ENCODE data around the gene LRRC61. TPM values are rescaled to one million over a fixed set of nuclear protein-coding genes. Genes with fewer than 3 reads are reported as not detected.
A peak's percentile ranks its signal among the peaks of the same experiment; 100 is the strongest.

LRRC61 gene
- total RNA-seq, 1 donor from 2014 or later, result 28.3 TPM

GRCh38 chr7:150340875-150341262, 17.7 kb downstream of the LRRC61 start:
- no peak overlapping the region for H3K27ac Mint-ChIP-seq

GRCh38 chr7:150341263-150342120, 18.3 kb downstream of the LRRC61 start, which contains the start of gene RARRES2:
Gene RARRES2 (minus strand): TSS chr7:150341629. CDS start chr7:150340609, 1,020 bp downstream.
- peaks cover 12% of the 10 kb centered on the region for H3K4me1 Mint-ChIP-seq (ENCODE audit: low read depth)
- no peaks in the 10 kb centered on the region for H3K9me3 Mint-ChIP-seq (ENCODE audit: low read depth)
- no peak for TF ChIP-seq CTCF (IDR thresholded peaks at IDR 0.05; ENCODE audit: unreplicated experiment)
- DNase-seq (ENCODE audit: low spot score, unreplicated experiment), result no peak
- H3K4me3 Mint-ChIP-seq (ENCODE audit: low read depth), result peak within 1 kb of the TSS; percentile 61
- no peaks in the 10 kb centered on the region for H3K36me3 Mint-ChIP-seq (ENCODE audit: insufficient read depth)
- H3K27me3 Mint-ChIP-seq, result peaks cover 46% of the 10 kb centered on the region
- no peak within 1 kb of the TSS for H3K27ac Mint-ChIP-seq

More at GRCh38 chr7:150340875-150341262, 17.7 kb downstream of the LRRC61 start:
- no peak for TF ChIP-seq CTCF (IDR thresholded peaks at IDR 0.05; ENCODE audit: unreplicated experiment)
- no peaks in the 10 kb centered on the region for H3K36me3 Mint-ChIP-seq (ENCODE audit: insufficient read depth)
- H3K4me1 Mint-ChIP-seq (ENCODE audit: low read depth), result peaks cover 13% of the 10 kb centered on the region
- peak overlapping the region; percentile 58 for H3K4me3 Mint-ChIP-seq (ENCODE audit: low read depth)
- H3K9me3 Mint-ChIP-seq (ENCODE audit: low read depth), result no peaks in the 10 kb centered on the region
- no peak for DNase-seq (ENCODE audit: low spot score, unreplicated experiment)
- H3K27me3 Mint-ChIP-seq, result peaks cover 41% of the 10 kb centered on the region

GRCh38 chr7:150342121-150342408, 18.9 kb downstream of the LRRC61 start:
- no peaks in the 10 kb centered on the region for H3K36me3 Mint-ChIP-seq (ENCODE audit: insufficient read depth)
- H3K27me3 Mint-ChIP-seq, result peaks cover 49% of the 10 kb centered on the region
- H3K9me3 Mint-ChIP-seq (ENCODE audit: low read depth), result no peaks in the 10 kb centered on the region
- no peak for DNase-seq (ENCODE audit: low spot score, unreplicated experiment)
- H3K4me1 Mint-ChIP-seq (ENCODE audit: low read depth), result peaks cover 12% of the 10 kb centered on the region
- peak overlapping the region; percentile 53 for H3K4me3 Mint-ChIP-seq (ENCODE audit: low read depth)
- H3K27ac Mint-ChIP-seq, result no peak overlapping the region
- TF ChIP-seq CTCF (IDR thresholded peaks at IDR 0.05; ENCODE audit: unreplicated experiment), result no peak

GRCh38 chr7:150343225-150343624, 20.1 kb downstream of the LRRC61 start:
- Mint-ChIP-seq H3K4me1 (ENCODE audit: low read depth) (peaks cover 11% of the 10 kb centered on the region), H3K9me3 (ENCODE audit: low read depth) (no peaks in the 10 kb centered on the region), H3K27me3 (peaks cover 47% of the 10 kb centered on the region), H3K36me3 (ENCODE audit: insufficient read depth) (no peaks in the 10 kb centered on the region), H3K4me3 (ENCODE audit: low read depth) (no peak overlapping the region), H3K27ac (no peak overlapping the region)
- TF ChIP-seq CTCF (IDR thresholded peaks at IDR 0.05; ENCODE audit: unreplicated experiment), result no peak
- no peak for DNase-seq (ENCODE audit: low spot score, unreplicated experiment)

- no peak overlapping the region for H3K27ac Mint-ChIP-seq
- peaks cover 44% of the 10 kb centered on the region for H3K27me3 Mint-ChIP-seq
- DNase-seq (ENCODE audit: low spot score, unreplicated experiment), result no peak
- H3K9me3 Mint-ChIP-seq (ENCODE audit: low read depth), result no peaks in the 10 kb centered on the region
- H3K36me3 Mint-ChIP-seq (ENCODE audit: insufficient read depth), result no peaks in the 10 kb centered on the region
- no peak for TF ChIP-seq CTCF (IDR thresholded peaks at IDR 0.05; ENCODE audit: unreplicated experiment)
- peaks cover 11% of the 10 kb centered on the region for H3K4me1 Mint-ChIP-seq (ENCODE audit: low read depth)
- no peak overlapping the region for H3K4me3 Mint-ChIP-seq (ENCODE audit: low read depth)
These were observed 21.1 kb downstream of the LRRC61 start for GRCh38 chr7:150344299-150344698.
